ENCODE data around the gene SF3B6.
"Not testable (repeated sequence)": the region's sequence is repeated elsewhere in the genome, so short reads cannot be mapped to it uniquely, and the experiment has no call there.

The SF3B6 gene

GRCh38 chr2:24093270-24093669, 17.1 kb upstream of the SF3B6 start:
- DNase-seq (ENCODE audit: low read depth), result not testable (repeated sequence)

- DNase-seq (ENCODE audit: low read depth), result no peak
Measured at GRCh38 chr2:24088821-24089359, 12.8 kb upstream of the SF3B6 start.

GRCh38 chr2:24087032-24087431, 10.9 kb upstream of the SF3B6 start:
- DNase-seq (ENCODE audit: low read depth), result no peak

- no peak for DNase-seq (ENCODE audit: low read depth)
Measured at GRCh38 chr2:24086241-24086640, 10.1 kb upstream of the SF3B6 start.

GRCh38 chr2:24085200-24085489, 9.0 kb upstream of the SF3B6 start:
- DNase-seq (ENCODE audit: low read depth), result no peak

GRCh38 chr2:24084386-24085199, 8.5 kb upstream of the SF3B6 start, which contains the start of gene TP53I3:
TP53I3 (minus strand) TSS chr2:24084834; CDS start chr2:24084326, 508 bp downstream.
- DNase-seq (ENCODE audit: low read depth), result peak; percentile 82

- DNase-seq (ENCODE audit: low read depth), result no peak
Measured at GRCh38 chr2:24083567-24084385, 7.7 kb upstream of the SF3B6 start.

- DNase-seq (ENCODE audit: low read depth), result no peak
Measured at GRCh38 chr2:24082787-24083566, 6.9 kb upstream of the SF3B6 start.

GRCh38 chr2:24080701-24081100, 4.6 kb upstream of the SF3B6 start:
- DNase-seq (ENCODE audit: low read depth), result no peak

- DNase-seq (ENCODE audit: low read depth), result no peak
Measured at GRCh38 chr2:24077879-24078278, 1.8 kb upstream of the SF3B6 start.

GRCh38 chr2:24077535-24077877, 1.4 kb upstream of the SF3B6 start:
- DNase-seq (ENCODE audit: low read depth), result no peak

GRCh38 chr2:24076849-24077534, 866 bp upstream of the SF3B6 start:
- DNase-seq (ENCODE audit: low read depth), result no peak

- no peak for DNase-seq (ENCODE audit: low read depth)
Measured at GRCh38 chr2:24075259-24075658, 867 bp downstream of the SF3B6 start.

GRCh38 chr2:24073816-24074215, 2.3 kb downstream of the SF3B6 start:
- no peak for DNase-seq (ENCODE audit: low read depth)

- DNase-seq (ENCODE audit: low read depth), result no peak
Measured at GRCh38 chr2:24072259-24072658, 3.9 kb downstream of the SF3B6 start.

- DNase-seq (ENCODE audit: low read depth), result no peak
Measured at GRCh38 chr2:24065341-24065740, 10.8 kb downstream of the SF3B6 start.

GRCh38 chr2:24058564-24059271, 17.4 kb downstream of the SF3B6 start:
- DNase-seq (ENCODE audit: low read depth), result no peak

- DNase-seq (ENCODE audit: low read depth), result no peak
Measured at GRCh38 chr2:24055750-24056149, 20.4 kb downstream of the SF3B6 start.

GRCh38 chr2:24054366-24055010, 21.6 kb downstream of the SF3B6 start:
- no peak for DNase-seq (ENCODE audit: low read depth)

GRCh38 chr2:24052951-24053350, 23.2 kb downstream of the SF3B6 start:
- DNase-seq (ENCODE audit: low read depth), result no peak

GRCh38 chr2:24051833-24052232, 24.3 kb downstream of the SF3B6 start:
- DNase-seq (ENCODE audit: low read depth), result no peak

Measured in activated T-cell treated with anti-CD3 and anti-CD28 coated beads for 48 hours (primary cell).